ENCODE results near the gene ARV1. TPM values are rescaled to one million over a fixed set of nuclear protein-coding genes. Genes with fewer than 3 reads are reported as not detected.

Gene ARV1
- total and polyA plus RNA-seq, 12 donors = 19.8 to 60.3 (median 26.5) TPM

- intact Hi-C loops (cut with DNase I) = no loop called here
- ATAC-seq = no peak
These were observed 12.5 kb upstream of the ARV1 start for GRCh38 chr1:230966358-230966873.

GRCh38 chr1:230970432-230970831 lies 8.5 kb upstream of the ARV1 start:
- TF ChIP-seq, protein P1, sequence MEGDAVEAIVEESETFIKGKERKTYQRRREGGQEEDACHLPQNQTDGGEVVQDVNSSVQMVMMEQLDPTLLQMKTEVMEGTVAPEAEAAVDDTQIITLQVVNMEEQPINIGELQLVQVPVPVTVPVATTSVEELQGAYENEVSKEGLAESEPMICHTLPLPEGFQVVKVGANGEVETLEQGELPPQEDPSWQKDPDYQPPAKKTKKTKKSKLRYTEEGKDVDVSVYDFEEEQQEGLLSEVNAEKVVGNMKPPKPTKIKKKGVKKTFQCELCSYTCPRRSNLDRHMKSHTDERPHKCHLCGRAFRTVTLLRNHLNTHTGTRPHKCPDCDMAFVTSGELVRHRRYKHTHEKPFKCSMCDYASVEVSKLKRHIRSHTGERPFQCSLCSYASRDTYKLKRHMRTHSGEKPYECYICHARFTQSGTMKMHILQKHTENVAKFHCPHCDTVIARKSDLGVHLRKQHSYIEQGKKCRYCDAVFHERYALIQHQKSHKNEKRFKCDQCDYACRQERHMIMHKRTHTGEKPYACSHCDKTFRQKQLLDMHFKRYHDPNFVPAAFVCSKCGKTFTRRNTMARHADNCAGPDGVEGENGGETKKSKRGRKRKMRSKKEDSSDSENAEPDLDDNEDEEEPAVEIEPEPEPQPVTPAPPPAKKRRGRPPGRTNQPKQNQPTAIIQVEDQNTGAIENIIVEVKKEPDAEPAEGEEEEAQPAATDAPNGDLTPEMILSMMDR (IDR thresholded peaks at IDR 0.05) = no peak
- no peak for DNase-seq
- Histone ChIP-seq H3K9me3 (no peaks in the 10 kb centered on the region), H3K36me3 (peaks cover 0 to 8% (median 0%) of the 10 kb centered on the region in 9 donors), H3K4me3 (no peak overlapping the region), H3K4me1 (peaks cover 0 to 24% (median 0%) of the 10 kb centered on the region in 9 donors), H3K27me3 (no peaks in the 10 kb centered on the region), H3K27ac (no peak overlapping the region)
- WGBS, 2 donors = 92 to 93% methylated on average over 5 of the region's 5 CpGs
- no peak for ATAC-seq
- intact Hi-C loops (cut with DNase I) = no loop called here

More at GRCh38 chr1:230966358-230966873, 12.5 kb upstream of the ARV1 start:
- TF ChIP-seq, protein P1 (IDR thresholded peaks at IDR 0.05) = no peak
- H3K27ac ChIP-seq = no peak overlapping the region
- WGBS, 2 donors = 88 to 89% methylated on average over 5 of the region's 5 CpGs
- no peaks in the 10 kb centered on the region for H3K27me3 ChIP-seq
- no peak overlapping the region for H3K4me3 ChIP-seq
- no peaks in the 10 kb centered on the region for H3K4me1 ChIP-seq
- no peak for DNase-seq
- no peaks in the 10 kb centered on the region for H3K9me3 ChIP-seq
- peaks cover 0 to 7% (median 0%) of the 10 kb centered on the region in 9 donors for H3K36me3 ChIP-seq

- H3K4me3 ChIP-seq = no peak overlapping the region
- intact Hi-C loops (cut with DNase I) = no loop called here
- peaks cover 0 to 17% (median 4%) of the 10 kb centered on the region in 9 donors for H3K36me3 ChIP-seq
- H3K27ac ChIP-seq = no peak overlapping the region
- no peak for DNase-seq
- peaks cover 0 to 36% (median 8%) of the 10 kb centered on the region in 9 donors for H3K4me1 ChIP-seq
- H3K9me3 ChIP-seq = no peaks in the 10 kb centered on the region
- H3K27me3 ChIP-seq = no peaks in the 10 kb centered on the region
- TF ChIP-seq, protein P1 (IDR thresholded peaks at IDR 0.05) = no peak
- no peak for ATAC-seq
These were observed 7.1 kb upstream of the ARV1 start for GRCh38 chr1:230971771-230972170.

GRCh38 chr1:230972855-230973271 lies 6.0 kb upstream of the ARV1 start:
- TF ChIP-seq, protein P1 (IDR thresholded peaks at IDR 0.05) = no peak
- intact Hi-C loops (cut with DNase I) = no loop called here
- H3K9me3 ChIP-seq = no peaks in the 10 kb centered on the region
- DNase-seq = no peak
- H3K27me3 ChIP-seq = no peaks in the 10 kb centered on the region
- H3K4me1 ChIP-seq = peaks cover 0 to 47% (median 19%) of the 10 kb centered on the region in 9 donors
- H3K4me3 ChIP-seq = no peak overlapping the region
- H3K27ac ChIP-seq = peak overlapping the region in 1 of 10 donors; percentile 13
- peaks cover 0 to 17% (median 4%) of the 10 kb centered on the region in 9 donors for H3K36me3 ChIP-seq
- 79 to 80% methylated on average over 1 of the region's 1 CpG for WGBS, 2 donors
- peak in 2 of 8 donors; percentile 30 to 48 for ATAC-seq
